HG02763 (cell line): Measurements from ENCODE around the gene SLC5A6.

Experiments
- ATAC-seq: cut with Tn5 transposase; IDR thresholded peaks from one replicate; pipeline ENCODE4 v1.9.1; 2021; ENCODE audit warnings: mild to moderate bottlenecking, moderate library complexity; ENCODE audit not compliant: unreplicated experiment

The SLC5A6 gene

DNA sequence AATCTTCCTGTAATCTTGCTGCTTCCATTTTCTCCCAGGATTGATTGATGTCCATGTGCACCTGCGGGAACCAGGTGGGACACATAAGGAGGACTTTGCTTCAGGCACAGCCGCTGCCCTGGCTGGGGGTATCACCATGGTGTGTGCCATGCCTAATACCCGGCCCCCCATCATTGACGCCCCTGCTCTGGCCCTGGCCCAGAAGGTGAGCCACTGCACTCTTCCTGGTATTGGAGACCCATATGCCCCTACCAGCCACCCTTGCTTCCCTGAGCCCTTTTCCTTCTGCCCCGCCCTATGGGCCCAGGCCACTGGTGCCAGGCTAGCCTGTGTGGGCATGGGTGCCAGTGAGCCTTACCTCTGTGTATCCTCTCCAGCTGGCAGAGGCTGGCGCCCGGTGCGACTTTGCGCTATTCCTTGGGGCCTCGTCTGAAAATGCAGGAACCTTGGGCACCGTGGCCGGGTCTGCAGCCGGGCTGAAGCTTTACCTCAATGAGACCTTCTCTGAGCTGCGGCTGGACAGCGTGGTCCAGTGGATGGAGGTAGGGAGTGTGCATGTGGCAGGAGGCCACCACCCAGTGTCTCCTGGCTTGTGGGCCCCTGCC is 25.4 kb upstream of the SLC5A6 start:
- no peak for ATAC-seq

DNA sequence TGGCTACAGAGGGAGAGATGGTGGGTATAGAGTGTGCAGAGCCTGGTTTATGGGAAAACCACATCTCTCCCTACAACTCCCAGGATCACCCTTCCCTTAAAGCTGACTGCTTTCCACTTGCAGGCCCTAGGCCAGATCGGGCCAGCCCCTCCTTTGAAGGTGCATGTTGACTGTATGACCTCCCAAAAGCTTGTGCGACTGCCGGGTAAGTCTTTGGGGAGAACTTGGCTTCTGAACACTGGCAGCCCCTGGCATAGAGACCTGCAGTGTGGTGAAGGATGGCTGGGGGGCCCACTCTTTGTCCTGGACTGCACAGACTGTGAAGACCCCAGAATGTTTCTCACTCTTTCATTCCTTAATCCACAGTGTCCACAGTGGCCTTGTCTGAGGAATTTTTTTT is 24.6 kb upstream of the SLC5A6 start:
- ATAC-seq = no peak

GRCh38 chr2:27236136-27236535 is 24.1 kb upstream of the SLC5A6 start:
- ATAC-seq = no peak

DNA sequence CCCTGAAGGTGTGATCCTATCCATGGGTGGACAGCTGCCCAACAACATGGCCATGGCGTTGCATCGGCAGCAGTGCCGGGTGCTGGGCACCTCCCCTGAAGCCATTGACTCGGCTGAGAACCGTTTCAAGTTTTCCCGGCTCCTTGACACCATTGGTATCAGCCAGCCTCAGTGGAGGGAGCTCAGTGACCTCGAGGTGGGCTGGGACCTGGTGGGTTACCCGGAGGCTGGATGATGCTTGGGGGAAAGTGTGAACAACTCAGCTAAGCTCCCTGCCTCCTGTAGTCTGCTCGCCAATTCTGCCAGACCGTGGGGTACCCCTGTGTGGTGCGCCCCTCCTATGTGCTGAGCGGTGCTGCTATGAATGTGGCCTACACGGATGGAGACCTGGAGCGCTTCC is 21.3 kb upstream of the SLC5A6 start:
- ATAC-seq = no peak

DNA sequence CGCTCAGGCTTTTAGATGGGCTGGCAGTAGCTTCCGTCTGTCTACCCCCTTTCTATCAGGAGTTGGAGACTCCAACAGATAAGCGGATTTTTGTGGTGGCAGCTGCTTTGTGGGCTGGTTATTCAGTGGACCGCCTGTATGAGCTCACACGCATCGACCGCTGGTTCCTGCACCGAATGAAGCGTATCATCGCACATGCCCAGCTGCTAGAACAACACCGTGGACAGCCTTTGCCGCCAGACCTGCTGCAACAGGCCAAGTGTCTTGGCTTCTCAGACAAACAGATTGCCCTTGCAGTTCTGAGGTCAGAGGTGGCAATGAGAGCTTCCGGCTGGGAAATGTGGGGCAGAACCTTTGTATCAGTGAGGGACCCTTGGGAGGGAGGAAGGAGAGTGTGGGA is 19.9 kb upstream of the SLC5A6 start:
- no peak for ATAC-seq

DNA sequence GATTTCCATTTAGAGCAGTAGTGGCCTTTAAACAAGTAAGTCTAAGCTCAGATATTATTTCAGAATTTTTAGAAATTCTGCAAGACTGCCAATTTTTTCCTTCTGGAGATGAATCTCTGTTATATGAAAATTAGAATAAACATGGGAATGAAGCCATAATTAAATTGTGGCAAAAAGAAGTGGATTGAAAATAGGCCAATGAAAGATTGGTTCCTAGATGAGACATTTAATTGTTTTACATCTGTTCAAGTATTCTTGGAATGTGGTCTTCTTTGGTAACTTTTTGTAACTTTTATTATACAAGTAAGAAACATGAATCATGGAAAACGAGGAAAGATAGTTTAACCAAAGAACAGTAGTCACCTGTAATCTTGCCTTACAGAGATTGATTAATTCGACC is 15.4 kb upstream of the SLC5A6 start:
- no peak for ATAC-seq

- no peak for ATAC-seq
These were observed 13.5 kb upstream of the SLC5A6 start for GRCh38 chr2:27225526-27225925.

DNA sequence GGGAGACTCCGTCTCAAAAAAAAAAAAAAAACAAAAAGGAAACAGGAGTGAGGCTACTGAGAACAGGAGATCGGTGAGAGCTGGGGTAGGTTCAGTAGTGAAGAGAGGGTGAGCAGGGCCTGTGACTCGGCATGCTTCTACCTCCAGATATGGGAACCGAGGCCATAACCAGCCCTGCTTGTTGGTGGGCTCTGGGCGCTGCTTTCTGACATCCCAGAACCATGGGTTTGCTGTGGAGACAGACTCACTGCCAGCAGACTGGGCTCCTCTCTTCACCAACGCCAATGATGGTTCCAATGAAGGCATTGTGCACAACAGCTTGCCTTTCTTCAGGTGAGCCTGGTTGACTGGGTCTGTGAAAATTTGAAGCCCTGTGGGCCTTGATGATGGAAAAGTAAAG is 11.3 kb upstream of the SLC5A6 start:
- ATAC-seq = no peak

GRCh38 chr2:27222407-27222806 is 10.3 kb upstream of the SLC5A6 start:
- no peak for ATAC-seq

DNA sequence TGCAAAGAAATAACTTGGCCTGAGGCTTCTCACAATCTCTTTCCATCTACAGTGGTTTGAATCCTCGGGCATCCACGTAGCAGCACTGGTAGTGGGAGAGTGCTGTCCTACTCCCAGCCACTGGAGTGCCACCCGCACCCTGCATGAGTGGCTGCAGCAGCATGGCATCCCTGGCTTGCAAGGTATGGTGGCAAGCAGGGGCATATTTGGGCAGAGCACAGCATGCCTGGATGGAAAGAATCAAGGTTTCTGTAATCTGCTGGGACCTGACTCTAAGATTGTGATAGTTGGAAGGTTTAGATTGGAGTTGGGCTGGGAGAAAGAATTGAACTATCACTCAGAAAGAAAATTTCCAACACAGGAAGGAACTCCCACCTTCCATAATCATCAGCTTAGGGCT is 9.1 kb upstream of the SLC5A6 start:
- ATAC-seq = no peak

DNA sequence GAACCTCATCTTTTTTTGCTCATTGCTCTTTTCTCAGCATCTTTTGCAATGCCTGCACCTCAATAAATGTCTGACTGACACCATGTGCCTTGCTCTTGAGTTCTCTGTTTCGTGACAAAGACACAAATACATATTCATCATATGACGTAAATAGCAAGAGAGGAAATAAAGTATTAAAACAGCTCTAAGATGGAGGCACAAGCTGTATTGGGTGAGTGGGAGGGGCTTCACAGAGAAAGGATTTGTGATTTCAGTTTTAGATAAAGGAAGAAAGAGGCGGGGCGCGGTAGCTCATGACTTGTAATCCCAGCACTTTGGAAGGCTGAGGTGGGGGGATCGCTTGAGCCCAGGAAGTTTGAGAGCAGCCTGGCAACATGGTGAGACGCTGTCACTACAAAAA is 8.0 kb upstream of the SLC5A6 start:
- no peak for ATAC-seq

DNA sequence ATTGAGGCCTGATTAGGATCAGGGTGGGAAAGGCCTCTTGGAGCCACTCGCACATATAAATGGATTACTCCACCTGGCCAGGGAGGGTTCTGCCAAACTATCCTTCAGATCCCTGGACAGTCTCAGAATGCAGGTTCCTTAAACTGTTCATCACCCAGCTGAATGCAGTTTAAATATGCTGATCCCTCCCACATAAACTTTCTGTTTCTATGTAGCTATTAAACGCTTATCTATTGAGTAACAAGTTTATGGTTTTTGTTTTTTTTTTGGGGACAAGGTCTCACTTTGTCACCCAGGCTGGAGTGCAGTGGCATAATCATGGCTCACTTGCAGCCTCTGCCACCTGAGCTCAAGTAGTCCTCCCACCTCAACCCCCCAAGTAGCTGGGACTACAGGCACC is 7.0 kb upstream of the SLC5A6 start:
- ATAC-seq = no peak

DNA sequence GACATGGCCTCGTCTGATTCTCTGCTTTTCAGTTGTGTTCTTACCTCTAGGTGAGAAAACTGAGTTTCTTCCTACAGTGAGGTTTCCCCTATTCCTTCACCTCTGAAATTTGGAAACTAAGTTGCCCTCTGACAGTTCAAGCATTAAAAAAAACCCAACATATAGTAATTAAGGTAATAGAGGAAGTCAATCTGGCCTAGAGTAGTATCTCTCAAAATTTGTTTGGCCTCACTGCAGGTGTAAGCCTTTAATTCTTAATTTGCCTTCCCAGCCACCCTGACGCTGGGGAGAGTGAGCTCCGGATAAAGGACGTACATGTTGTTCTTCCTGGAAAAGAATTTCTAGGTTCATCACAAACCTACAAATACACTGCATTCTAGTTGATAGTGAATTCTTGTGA is 6.5 kb upstream of the SLC5A6 start:
- no peak for ATAC-seq

DNA sequence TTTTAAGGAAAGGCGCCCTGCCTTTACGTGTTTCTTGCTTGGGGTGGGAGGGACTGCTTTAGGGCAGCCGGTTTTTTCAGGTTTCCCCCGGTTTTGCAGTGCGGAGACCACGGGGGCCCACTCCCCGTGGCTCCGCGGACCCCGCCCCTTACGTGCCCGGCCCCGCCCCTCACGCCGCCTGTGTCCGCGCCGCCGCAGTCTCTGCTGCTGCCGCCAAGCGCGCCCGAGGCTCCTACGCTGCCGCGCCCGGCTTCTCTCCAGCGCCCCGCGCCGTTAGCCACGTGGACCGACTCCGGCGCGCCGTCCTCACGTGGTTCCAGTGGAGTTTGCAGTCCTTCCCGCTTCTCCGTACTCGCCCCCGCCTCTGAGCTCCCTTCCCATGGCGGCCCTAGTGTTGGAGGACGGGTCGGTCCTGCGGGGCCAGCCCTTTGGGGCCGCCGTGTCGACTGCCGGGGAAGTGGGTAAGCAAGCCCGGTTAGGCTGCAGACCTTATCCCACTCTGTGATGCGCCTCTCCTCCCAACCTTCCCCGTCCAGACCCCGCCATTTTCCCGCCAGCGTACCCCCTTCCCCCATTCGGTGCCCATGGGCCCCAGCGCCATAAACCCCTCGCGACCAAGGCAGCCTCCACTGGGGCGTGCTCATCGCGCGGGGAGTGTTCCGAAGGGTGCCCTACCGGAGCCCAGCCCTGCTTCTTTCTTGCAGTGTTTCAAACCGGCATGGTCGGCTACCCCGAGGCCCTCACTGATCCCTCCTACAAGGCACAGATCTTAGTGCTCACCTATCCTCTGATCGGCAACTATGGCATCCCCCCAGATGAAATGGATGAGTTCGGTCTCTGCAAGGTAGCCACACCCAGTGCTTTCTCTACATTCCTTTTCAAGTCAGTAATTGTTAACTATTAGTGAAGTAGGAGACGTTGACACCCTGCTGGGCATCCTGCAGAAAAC is 5.4 kb upstream of the SLC5A6 start, which contains the start of gene CAD:
TSS of gene CAD (plus strand) at position 197 of the 949 bp plus-strand sequence. CDS start at position 380, 183 bp downstream.
- peak; percentile 76 for ATAC-seq

DNA sequence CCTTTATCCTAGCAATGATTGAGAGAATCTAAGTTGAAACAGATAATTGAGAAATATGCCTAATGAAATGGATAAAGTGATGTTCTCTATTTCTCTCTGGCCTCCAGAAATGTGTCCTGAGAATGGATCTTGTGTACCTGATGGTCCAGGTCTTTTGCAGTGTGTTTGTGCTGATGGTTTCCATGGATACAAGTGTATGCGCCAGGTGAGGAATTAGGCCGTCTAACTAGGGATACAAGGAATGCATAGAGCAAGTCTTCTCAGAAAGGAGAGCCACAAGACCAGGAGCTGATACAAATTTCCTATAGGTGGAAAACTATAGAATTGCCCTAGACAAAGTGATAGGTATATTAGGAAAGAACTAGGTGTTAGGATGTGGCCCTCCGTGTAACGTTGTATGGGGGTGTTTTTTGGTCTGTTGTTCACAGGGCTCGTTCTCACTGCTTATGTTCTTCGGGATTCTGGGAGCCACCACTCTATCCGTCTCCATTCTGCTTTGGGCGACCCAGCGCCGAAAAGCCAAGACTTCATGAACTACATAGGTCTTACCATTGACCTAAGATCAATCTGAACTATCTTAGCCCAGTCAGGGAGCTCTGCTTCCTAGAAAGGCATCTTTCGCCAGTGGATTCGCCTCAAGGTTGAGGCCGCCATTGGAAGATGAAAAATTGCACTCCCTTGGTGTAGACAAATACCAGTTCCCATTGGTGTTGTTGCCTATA is 4.5 kb upstream of the SLC5A6 start:
- no peak for ATAC-seq

- no peak for ATAC-seq
These were observed 2.9 kb upstream of the SLC5A6 start for GRCh38 chr2:27214941-27215340.

DNA sequence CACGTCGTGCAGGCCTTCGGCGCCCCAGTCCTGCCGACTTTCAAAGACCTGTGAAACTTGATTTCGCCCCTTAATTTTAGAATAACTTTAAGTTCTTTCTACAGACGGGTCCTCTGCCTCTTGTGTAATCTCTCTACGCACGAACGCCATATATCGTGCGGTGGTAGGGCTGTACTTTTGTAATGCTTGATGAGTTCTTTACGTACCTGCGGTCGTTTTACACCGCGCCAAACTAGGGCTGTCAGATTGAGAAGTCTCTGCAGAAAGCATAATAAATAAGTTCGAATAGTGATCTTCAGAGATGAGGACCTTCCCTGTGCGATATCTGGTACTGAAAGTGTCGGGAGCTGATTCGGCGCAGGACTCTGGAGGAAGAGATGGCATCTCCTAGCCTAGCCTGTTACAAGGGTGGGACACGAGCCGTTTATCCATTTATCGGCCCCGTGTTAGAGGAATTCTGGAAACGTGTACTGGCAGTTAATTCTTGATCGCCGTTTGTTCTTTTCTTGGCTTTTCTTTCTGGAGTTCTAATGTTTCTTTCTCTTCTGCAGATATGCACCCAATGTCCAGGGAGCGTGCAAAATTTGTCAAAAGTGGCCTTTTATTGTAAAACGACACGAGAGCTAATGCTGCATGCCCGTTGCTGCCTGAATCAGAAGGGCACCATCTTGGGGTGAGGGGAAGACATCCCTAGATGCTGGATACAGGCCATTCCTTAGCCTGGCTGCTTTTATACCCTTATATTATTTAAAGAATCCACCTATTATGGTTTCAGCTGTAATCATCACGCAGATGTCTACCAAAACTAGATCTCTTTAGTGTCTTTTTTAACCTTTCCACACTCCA is 781 bp upstream of the SLC5A6 start:
- ATAC-seq = no peak

- peak; percentile 70 for ATAC-seq
These were observed 676 bp downstream of the SLC5A6 start for GRCh38 chr2:27211241-27211942.

GRCh38 chr2:27209621-27210401 is 2.3 kb downstream of the SLC5A6 start:
- ATAC-seq = no peak
